Measurements from ENCODE around the gene DLL4. TPM values are rescaled to one million over a fixed set of nuclear protein-coding genes. Genes with fewer than 3 reads are reported as not detected.

Gene DLL4
- total RNA-seq = 33.8 and 103 TPM in 2 replicates

GRCh38 chr15:40928821-40929659, at the start of gene DLL4:
Gene DLL4, plus strand, starts transcription at chr15:40929340. Its CDS starts 329 bp downstream, at chr15:40929669.

GRCh38 chr15:40893733-40894680, 35.1 kb upstream of the DLL4 start, which contains the start of gene VPS18:
Gene VPS18, plus strand, starts transcription at chr15:40894450. Its CDS starts 319 bp downstream, at chr15:40894769.

GRCh38 chr15:40952901-40953712, 24.0 kb downstream of the DLL4 start, which contains the start of gene CHAC1:
Gene CHAC1, plus strand, starts transcription at chr15:40953471. Its CDS starts 113 bp downstream, at chr15:40953584.

Other genes with a start within 250 kb of the DLL4 start
- 3.7 and 7.6 TPM in 2 replicates for gene RAD51, start 234.2 kb upstream of the DLL4 start, total RNA-seq
- 21.6 and 24.5 TPM in 2 replicates for gene RMDN3, start 174.1 kb upstream of the DLL4 start, total RNA-seq
- gene GCHFR, start 165.3 kb upstream of the DLL4 start, total RNA-seq = 6.4 and 7.8 TPM in 2 replicates
- 0.63 and 0.66 TPM in 2 replicates for gene C15orf62, start 159.4 kb upstream of the DLL4 start, total RNA-seq
- gene ZFYVE19, start 122.3 kb upstream of the DLL4 start, total RNA-seq = 23.2 and 24.7 TPM in 2 replicates
- 29.6 and 45.4 TPM in 2 replicates for gene DNAJC17, start 121.9 kb upstream of the DLL4 start, total RNA-seq
- not detected in 2 replicates for gene PPP1R14D, start 100.6 kb upstream of the DLL4 start, total RNA-seq
- gene SPINT1, start 85.3 kb upstream of the DLL4 start, total RNA-seq = 0.45 and 0.56 TPM in 2 replicates
- gene RHOV, start 55.1 kb upstream of the DLL4 start, total RNA-seq = under 0.01 and 0.09 TPM in 2 replicates
- gene VPS18, start 34.9 kb upstream of the DLL4 start, total RNA-seq = 43.6 and 45.4 TPM in 2 replicates
- 2.7 and 11.2 TPM in 2 replicates for gene CHAC1, start 24.1 kb downstream of the DLL4 start, total RNA-seq
- gene INO80, start 186.9 kb downstream of the DLL4 start, total RNA-seq = 21.4 and 29.2 TPM in 2 replicates